HepG2 (cell line): Measurements from ENCODE around the gene CEP57L1. TPM values are rescaled to one million over a fixed set of nuclear protein-coding genes. Genes with fewer than 3 reads are reported as not detected.
A peak's percentile ranks its signal among the peaks of the same experiment; 100 is the strongest.
"Not testable (repeated sequence)": the region's sequence is repeated elsewhere in the genome, so short reads cannot be mapped to it uniquely, and the experiment has no call there.

Experiments used
- ATAC-seq: fragments of 200-7000 bp; cut with Tn5 transposase; 3 replicates; pipeline ENCODE4 v1.9.1; 2020; ENCODE audit warnings: mild to moderate bottlenecking, moderate library complexity
- BruUV-seq: library from RNA; stranded (reverse); fragments of 400-500 nt; replicated peaks from 2 replicates; lab custom pipeline; 2021; lab: Mats Ljungman, UMichigan
- CTCF ChIA-PET: fragments of 300-600 bp; formaldehyde crosslinking; extraction: SDS; loops from one replicate; lab custom pipeline; 2021; ENCODE audit warnings: low total read pairs, inconsistent platforms, low intra/inter-chr PET ratio; lab: Yijun Ruan, JAX
- POLR2A ChIA-PET: fragments of 350-600 bp; sonication (Branson Sonifier 250); formaldehyde crosslinking; loops from one replicate; lab custom pipeline; 2020; ENCODE audit warnings: antibody characterized with exemption, inconsistent platforms; lab: Yijun Ruan, JAX
- DNase-seq: peaks from one replicate; pipeline ENCODE4 v3.0.0-alpha.2; 2015; ENCODE audit warnings: low spot score
- FAIRE-seq: peaks from 3 replicates; lab custom pipeline; 2011; peaks lifted over from hg19 to GRCh38; lab: Jason Lieb, UNC
- H2AFZ ChIP-seq: one replicate; pipeline ENCODE4 v1.6.1; 2011; ENCODE audit warnings: low read length, inconsistent platforms
- H3K27ac ChIP-seq: fragments of 300-600 bp; 3 replicates; pipeline ENCODE4 v1.8.0; 2011; ENCODE audit warnings: mixed run types, mild to moderate bottlenecking, mixed read lengths, low read length, inconsistent platforms; ENCODE audit not compliant: insufficient read depth; ENCODE audit errors: extremely low read length
- H3K27me3 ChIP-seq, 2 experiments: fragments of 200-600 bp in 1 of 2; 2 replicates in 1 of 2; 3 replicates in 1 of 2; pipeline versions ENCODE4 v1.6.0 to v1.8.0; 2011; ENCODE audit warnings: low read length in 2 of 2, mild to moderate bottlenecking in 2 of 2, moderate library complexity in 2 of 2, inconsistent platforms in 1 of 2; ENCODE audit not compliant: insufficient read depth in 2 of 2, control insufficient read depth in 1 of 2
- H3K36me3 ChIP-seq, 2 experiments: fragments of 200-600 bp in 1 of 2; replicated peaks in 1 of 2; 2 replicates in 1 of 2; 3 replicates in 1 of 2; pipeline versions ENCODE4 v1.5.1 to v1.8.0; 2011; ENCODE audit warnings: low read length in 2 of 2, inconsistent platforms in 1 of 2; ENCODE audit not compliant: insufficient read depth in 2 of 2, control insufficient read depth in 1 of 2
- H3K4me1 ChIP-seq: 2 replicates; pipeline ENCODE4 v1.5.1; 2012; ENCODE audit warnings: low read length, inconsistent platforms; ENCODE audit not compliant: insufficient read depth
- H3K4me2 ChIP-seq: 2 replicates; pipeline ENCODE4 v1.6.0; 2011; ENCODE audit warnings: low read depth, low read length, inconsistent platforms
- H3K4me3 ChIP-seq, 3 experiments: fragments of 200-600 bp in 1 of 3; sonication (generic), shearing (Covaris generic) in 1 of 3; replicated peaks in 1 of 3; 2 replicates each; pipeline ENCODE4 v1.5.1; 2011 to 2016; ENCODE audit warnings: low read length in 3 of 3, inconsistent platforms in 2 of 3, low read depth in 2 of 3, mild to moderate bottlenecking in 2 of 3, control low read depth in 1 of 3, mixed read lengths in 1 of 3; ENCODE audit not compliant: insufficient read depth in 1 of 3
- H3K79me2 ChIP-seq: one replicate; pipeline ENCODE4 v1.6.1; 2011; ENCODE audit warnings: low read length, inconsistent platforms; ENCODE audit not compliant: insufficient read depth
- H3K9ac ChIP-seq: 2 replicates; pipeline ENCODE4 v1.6.0; 2011; ENCODE audit warnings: mild to moderate bottlenecking, low read depth, low read length, inconsistent platforms; ENCODE audit not compliant: insufficient read depth
- H3K9me3 ChIP-seq: 2 replicates; pipeline ENCODE4 v1.5.1; 2012; ENCODE audit warnings: mild to moderate bottlenecking, low read length
- H4K20me1 ChIP-seq: 2 replicates; pipeline ENCODE4 v1.6.0; 2011; ENCODE audit warnings: inconsistent platforms, mild to moderate bottlenecking, low read length, moderate library complexity; ENCODE audit not compliant: insufficient read depth
- CEBPB ChIP-seq: IDR thresholded peaks from 2 replicates; pipeline ENCODE4 v1.6.1; 2011; ENCODE audit warnings: low read depth, low read length, improper control_type of control experiment, borderline replicate concordance
- CEBPG ChIP-seq: IDR thresholded peaks from 2 replicates; pipeline ENCODE4 v1.6.1; 2016
- ETV5 ChIP-seq: IDR thresholded peaks from 2 replicates; pipeline ENCODE4 v1.6.1; 2018; ENCODE audit warnings: missing biosample characterization, missing genetic modification reagents, inconsistent platforms, borderline replicate concordance
- FOSL2 ChIP-seq: sonication (generic); formaldehyde crosslinking; IDR thresholded peaks from 2 replicates; pipeline ENCODE4 v1.4.0; 2020; ENCODE audit warnings: missing genetic modification reagents
- RARA ChIP-seq: IDR thresholded peaks from 2 replicates; pipeline ENCODE4 v1.6.1; 2016; ENCODE audit warnings: missing genetic modification reagents, missing compliant biosample characterization
- SAP130 ChIP-seq: IDR thresholded peaks from 2 replicates; pipeline ENCODE4 v1.6.1; 2016; ENCODE audit warnings: low read depth
- TOE1 ChIP-seq: sonication (generic); formaldehyde crosslinking; IDR thresholded peaks from 2 replicates; pipeline ENCODE4 v1.4.0; 2020; ENCODE audit warnings: mild to moderate bottlenecking, missing genetic modification reagents
- ZBTB7A ChIP-seq: sonication (generic); formaldehyde crosslinking; IDR thresholded peaks from 2 replicates; pipeline ENCODE4 v1.8.0; 2022; ENCODE audit warnings: mild to moderate bottlenecking, missing genetic modification reagents
- ZC3H4 ChIP-seq: sonication (generic); formaldehyde crosslinking; IDR thresholded peaks from 2 replicates; pipeline ENCODE4 v1.4.0; 2020; ENCODE audit warnings: missing genetic modification reagents, borderline replicate concordance
- ZNF710 ChIP-seq: sonication (generic); formaldehyde crosslinking; IDR thresholded peaks from 2 replicates; pipeline ENCODE4 v1.5.0; 2020; ENCODE audit warnings: mild to moderate bottlenecking, missing genetic modification reagents, borderline replicate concordance
- ZNF770 ChIP-seq: sonication (generic); formaldehyde crosslinking; IDR thresholded peaks from 2 replicates; pipeline ENCODE4 v1.5.0; 2020; ENCODE audit warnings: mild to moderate bottlenecking, missing genetic modification reagents
- in situ Hi-C: cut with HindIII; loops from 2 replicates; pipeline ENCODE4 v1.10.0; 2017; ENCODE audit warnings: low pct_unique_long_range_greater_than_20kb; ENCODE audit not compliant: extremely low pct_ligation_motif_present
- intact Hi-C: fragments of 100-400 bp; cut with micrococcal nuclease; formaldehyde crosslinking; loops from one replicate; pipeline ENCODE4 v1.10.0; 2022; ENCODE audit not compliant: unreplicated experiment
- polyA plus RNA-seq, 8 experiments: library from polyadenylated mRNA; depleted of rRNA in 3 of 8; stranded (reverse) in 7 of 8; unstranded in 1 of 8; fragments of >200 nt; fragmentation: Illumina TruSeq in 4 of 8; extraction: Trizol in 4 of 8; gene quantifications; 2 replicates each; pipeline versions ENCODE4 v1.2.1 to v1.2.3, GENCODE V29; 2011 to 2016; ENCODE audit warnings: low read depth in 4 of 8, missing spikeins in 1 of 8, mixed read lengths in 1 of 8; ENCODE audit not compliant: insufficient read depth in 1 of 8
- total RNA-seq, 5 experiments: library from RNA; depleted of rRNA; stranded (reverse); fragments of >200 nt; fragmentation: Illumina TruSeq; extraction: Trizol; gene quantifications; 2 replicates each; pipeline ENCODE4 v1.2.3, GENCODE V29; 2016; ENCODE audit warnings: low read depth in 1 of 5

The CEP57L1 gene
- total and polyA plus RNA-seq, 2 of the 13 experiments (the other 11 are each of a cell fraction or from before 2014, with no cell fraction given), result 7.7 to 15.5 TPM

GRCh38 chr6:109139109-109139508 is 43.8 kb downstream of the CEP57L1 start (continued):
- no peak for TF ChIP-seq RARA
- peak; percentile 18; the same call in 1 of the 2 replicates for TF ChIP-seq SAP130 (CRISPR knock-in tag)
- TF ChIP-seq CEBPG (CRISPR knock-in tag), result peak; percentile 59
- TF ChIP-seq ZNF770, result no peak
- peak; percentile 81 for TF ChIP-seq FOSL2 (CRISPR knock-in tag)
- TF ChIP-seq ZC3H4 (CRISPR knock-in tag), result no peak
- peak; percentile 22; the same call in 1 of the 2 replicates for TF ChIP-seq ETV5 (CRISPR knock-in tag)
- TF ChIP-seq CEBPB, result peak; percentile 57
- TF ChIP-seq ZNF710, result no peak
- TF ChIP-seq TOE1, result no peak
- TF ChIP-seq ZBTB7A (CRISPR knock-in tag), result no peak
- TF ChIP-seq, all 625 proteins: peak for 5

- H3K4me1 ChIP-seq, result peaks cover 10% of the 10 kb centered on the region
- BruUV-seq, ATAC-seq, CTCF ChIA-PET, in situ Hi-C loops, H3K4me3 ChIP-seq, POLR2A ChIA-PET, H3K27ac ChIP-seq, H3K79me2 ChIP-seq, intact Hi-C loops, H3K4me2 ChIP-seq, H3K9ac ChIP-seq, H4K20me1 ChIP-seq, H3K27me3 ChIP-seq, H3K9me3 ChIP-seq, DNase-seq, H3K36me3 ChIP-seq, H2AFZ ChIP-seq, FAIRE-seq: not testable (repeated sequence)
Measured at GRCh38 chr6:109142067-109142466, 46.8 kb downstream of the CEP57L1 start.
